NCI-H345 treated with DMSO at 0.1 percent for 48 hours (cell line): ENCODE results near the gene KLHL24.
A peak's percentile ranks its signal among the peaks of the same experiment; 100 is the strongest.
"Not testable (repeated sequence)": the region's sequence is repeated elsewhere in the genome, so short reads cannot be mapped to it uniquely, and the experiment has no call there.

Experiments used
- DNase-seq: peaks from one replicate; lab custom pipeline; 2025; ENCODE audit not compliant: unreplicated experiment; lab: John Stamatoyannopoulos, UW

KLHL24 gene

GRCh38 chr3:183635431-183636220 lies at the start of gene KLHL24:
KLHL24 (plus strand) TSS chr3:183635623; CDS start chr3:183650357, 14,734 bp downstream.
- peak; percentile 97 for DNase-seq

GRCh38 chr3:183586477-183586876 lies 48.9 kb upstream of the KLHL24 start:
- DNase-seq = no peak

- DNase-seq = no peak
Measured at GRCh38 chr3:183587336-183587735, 48.1 kb upstream of the KLHL24 start.

- DNase-seq = no peak
Measured at GRCh38 chr3:183590442-183590841, 45.0 kb upstream of the KLHL24 start.

GRCh38 chr3:183591881-183592521 lies 43.4 kb upstream of the KLHL24 start:
- DNase-seq = no peak

GRCh38 chr3:183592821-183593220 lies 42.6 kb upstream of the KLHL24 start:
- DNase-seq = no peak

GRCh38 chr3:183594636-183595035 lies 40.8 kb upstream of the KLHL24 start:
- DNase-seq = no peak

- no peak for DNase-seq
Measured at GRCh38 chr3:183597959-183598358, 37.5 kb upstream of the KLHL24 start.

GRCh38 chr3:183611326-183611725 lies 24.1 kb upstream of the KLHL24 start:
- not testable (repeated sequence) for DNase-seq

- DNase-seq = no peak
Measured at GRCh38 chr3:183613366-183614285, 21.8 kb upstream of the KLHL24 start.

- DNase-seq = no peak
Measured at GRCh38 chr3:183618542-183618941, 16.9 kb upstream of the KLHL24 start.

GRCh38 chr3:183619010-183619409 lies 16.4 kb upstream of the KLHL24 start:
- DNase-seq = no peak

- no peak for DNase-seq
Measured at GRCh38 chr3:183619624-183620251, 15.7 kb upstream of the KLHL24 start.

- no peak for DNase-seq
Measured at GRCh38 chr3:183620252-183620628, 15.2 kb upstream of the KLHL24 start.

- not testable (repeated sequence) for DNase-seq
Measured at GRCh38 chr3:183622473-183622872, 12.9 kb upstream of the KLHL24 start.

- no peak for DNase-seq
Measured at GRCh38 chr3:183626877-183627594, 8.4 kb upstream of the KLHL24 start.

GRCh38 chr3:183629546-183630301 lies 5.7 kb upstream of the KLHL24 start:
- DNase-seq = peak; percentile 77

- DNase-seq = no peak
Measured at GRCh38 chr3:183631715-183632114, 3.7 kb upstream of the KLHL24 start.

- DNase-seq = not testable (repeated sequence)
Measured at GRCh38 chr3:183632725-183633124, 2.7 kb upstream of the KLHL24 start.

- DNase-seq = no peak
Measured at GRCh38 chr3:183634707-183635106, 716 bp upstream of the KLHL24 start.
